ENCODE results near the gene BHLHE40.

The BHLHE40 gene

DNA sequence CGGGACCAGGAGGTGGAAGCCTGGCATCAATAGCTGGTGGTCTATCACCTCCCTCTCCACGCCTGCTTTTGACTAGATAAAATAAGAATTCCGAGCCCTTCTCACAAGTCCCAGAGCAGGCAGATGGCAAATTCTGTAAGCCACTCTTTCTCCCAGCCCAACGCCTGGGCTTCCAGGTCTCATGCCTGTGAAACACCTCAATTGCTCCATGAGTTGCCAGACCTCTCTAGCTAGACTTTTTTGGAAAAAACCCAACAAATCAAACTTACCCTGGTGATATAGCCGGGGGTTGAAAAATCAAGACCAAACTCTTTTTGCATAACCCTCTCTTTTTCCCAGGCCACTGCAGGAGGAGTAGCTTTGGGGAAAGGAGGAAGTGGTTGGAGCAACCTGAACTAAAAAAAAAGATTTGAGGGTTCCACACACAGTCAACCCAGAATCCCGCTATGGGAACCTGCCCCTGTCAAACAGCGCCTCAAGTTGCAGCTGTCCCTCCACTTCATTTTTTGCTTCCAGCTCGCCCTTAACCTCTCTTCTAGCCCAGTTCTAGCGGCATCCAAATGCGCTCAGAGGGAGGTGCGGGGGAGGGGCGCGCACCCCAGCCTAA, 7.0 kb downstream of the BHLHE40 start:
- H3K4me1 ChIP-seq (ENCODE audit: insufficient read depth, low read length): peaks cover 52% of the 10 kb centered on the region
- H3K27ac ChIP-seq (ENCODE audit: low read depth, low read length): peak overlapping the region; percentile 94
- H3K27me3 ChIP-seq (ENCODE audit: control insufficient read depth in 1 of 2, insufficient read depth in 2 of 2, low read length in 2 of 2): no peaks in the 10 kb centered on the region
- H3K4me3 ChIP-seq (ENCODE audit: low read depth in 1 of 2, low read length in 2 of 2): peak overlapping the region; percentile 36 to 58
- H3K9me3 ChIP-seq (ENCODE audit: low read length): no peaks in the 10 kb centered on the region
- H3K36me3 ChIP-seq (ENCODE audit: insufficient read depth, low read length): peaks cover 18% of the 10 kb centered on the region
- H3K9ac ChIP-seq (ENCODE audit: low read length): peak overlapping the region; percentile 78

DNA sequence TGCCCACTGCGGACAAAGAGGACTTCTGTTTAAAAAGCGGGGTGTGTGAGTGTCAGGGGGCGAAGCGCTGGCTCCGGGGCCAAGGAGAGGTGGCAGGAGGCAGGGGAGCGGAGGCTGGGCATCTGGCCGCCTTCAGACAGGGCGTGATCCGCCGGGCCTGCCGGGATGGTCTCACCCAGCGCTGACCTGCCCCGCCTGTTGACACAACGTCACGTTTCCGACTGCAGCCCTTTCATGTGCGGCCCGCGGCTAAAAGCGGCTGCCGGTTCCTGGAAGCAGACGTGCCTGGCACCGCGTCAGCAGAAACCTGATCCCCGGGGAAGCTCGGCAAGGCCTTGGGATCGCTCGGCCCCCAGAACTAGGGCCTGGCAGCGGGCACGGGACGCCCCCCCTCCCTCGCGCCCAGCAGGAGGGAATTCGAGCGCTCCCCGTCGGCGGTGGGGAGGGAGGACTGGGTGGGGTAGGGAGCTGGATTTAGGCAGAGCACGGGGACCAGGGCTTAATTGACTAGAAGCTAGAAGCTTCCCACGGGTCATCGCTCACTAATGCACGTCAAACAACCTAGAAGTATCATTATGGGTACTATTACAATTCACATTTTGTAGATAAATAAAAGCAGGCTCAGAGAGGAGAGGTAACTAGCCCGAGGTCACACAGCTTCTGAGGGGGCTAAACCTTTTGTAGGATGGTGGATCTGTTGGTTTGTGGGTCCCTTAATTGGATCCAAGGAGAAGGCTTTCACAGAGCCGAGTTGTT, 7.7 kb downstream of the BHLHE40 start:
- Histone ChIP-seq H3K4me3 (ENCODE audit: low read depth in 1 of 2, low read length in 2 of 2) (peak overlapping the region; percentile 36 to 58), H3K4me1 (ENCODE audit: insufficient read depth, low read length) (peaks cover 48% of the 10 kb centered on the region)

DNA sequence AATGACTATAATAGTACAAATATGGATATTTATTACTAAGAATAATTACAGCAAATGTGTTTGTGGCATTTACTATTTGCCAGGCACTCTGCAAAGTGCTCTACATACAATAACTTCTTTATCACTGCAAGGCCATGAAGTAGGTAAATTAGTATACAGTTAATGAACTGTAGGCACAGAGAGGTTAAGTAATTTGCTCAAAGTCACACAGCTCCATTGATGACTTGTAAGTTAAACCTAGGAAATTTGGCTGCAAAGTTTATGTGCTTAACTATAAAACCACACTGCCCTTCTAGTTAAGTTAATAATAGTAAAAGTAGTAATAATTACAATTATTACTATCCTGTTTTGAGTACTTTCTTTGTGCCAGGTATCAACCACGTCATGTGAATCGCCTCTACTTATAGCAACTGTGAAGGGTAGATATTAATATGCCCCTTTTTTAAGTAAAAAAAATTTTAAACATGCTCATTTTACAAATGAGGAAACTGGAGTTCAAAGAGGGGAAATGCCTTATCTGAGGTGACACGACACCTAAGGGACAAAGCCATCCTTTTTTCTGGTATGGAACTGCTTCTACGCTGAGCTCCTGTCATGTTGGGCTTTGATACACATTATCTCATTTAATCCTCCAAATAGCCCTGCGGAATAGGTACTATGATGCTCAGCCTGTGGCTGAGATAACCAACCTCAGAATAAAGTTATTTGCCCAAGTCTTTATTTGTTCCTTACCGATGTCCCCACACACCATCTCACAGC, 8.5 kb downstream of the BHLHE40 start:
- H3K9ac ChIP-seq (ENCODE audit: low read length): peak overlapping the region; percentile 78
- H3K27me3 ChIP-seq (ENCODE audit: control insufficient read depth in 1 of 2, insufficient read depth in 2 of 2, low read length in 2 of 2): no peaks in the 10 kb centered on the region
- H3K36me3 ChIP-seq (ENCODE audit: insufficient read depth, low read length): peaks cover 12% of the 10 kb centered on the region
- peak overlapping the region; percentile 94 for H3K27ac ChIP-seq (ENCODE audit: low read depth, low read length)
- H3K4me3 ChIP-seq (ENCODE audit: low read depth in 1 of 2, low read length in 2 of 2): peak overlapping the region; percentile 36 to 58
- peaks cover 43% of the 10 kb centered on the region for H3K4me1 ChIP-seq (ENCODE audit: insufficient read depth, low read length)
- H3K9me3 ChIP-seq (ENCODE audit: low read length): no peaks in the 10 kb centered on the region

More for the DNA sequence above, 7.7 kb downstream of the BHLHE40 start:
- Histone ChIP-seq H3K9ac (ENCODE audit: low read length) (peak overlapping the region; percentile 78), H3K27ac (ENCODE audit: low read depth, low read length) (peak overlapping the region; percentile 94), H3K27me3 (ENCODE audit: control insufficient read depth in 1 of 2, insufficient read depth in 2 of 2, low read length in 2 of 2) (no peaks in the 10 kb centered on the region), H3K9me3 (ENCODE audit: low read length) (no peaks in the 10 kb centered on the region), H3K36me3 (ENCODE audit: insufficient read depth, low read length) (peaks cover 18% of the 10 kb centered on the region)

DNA sequence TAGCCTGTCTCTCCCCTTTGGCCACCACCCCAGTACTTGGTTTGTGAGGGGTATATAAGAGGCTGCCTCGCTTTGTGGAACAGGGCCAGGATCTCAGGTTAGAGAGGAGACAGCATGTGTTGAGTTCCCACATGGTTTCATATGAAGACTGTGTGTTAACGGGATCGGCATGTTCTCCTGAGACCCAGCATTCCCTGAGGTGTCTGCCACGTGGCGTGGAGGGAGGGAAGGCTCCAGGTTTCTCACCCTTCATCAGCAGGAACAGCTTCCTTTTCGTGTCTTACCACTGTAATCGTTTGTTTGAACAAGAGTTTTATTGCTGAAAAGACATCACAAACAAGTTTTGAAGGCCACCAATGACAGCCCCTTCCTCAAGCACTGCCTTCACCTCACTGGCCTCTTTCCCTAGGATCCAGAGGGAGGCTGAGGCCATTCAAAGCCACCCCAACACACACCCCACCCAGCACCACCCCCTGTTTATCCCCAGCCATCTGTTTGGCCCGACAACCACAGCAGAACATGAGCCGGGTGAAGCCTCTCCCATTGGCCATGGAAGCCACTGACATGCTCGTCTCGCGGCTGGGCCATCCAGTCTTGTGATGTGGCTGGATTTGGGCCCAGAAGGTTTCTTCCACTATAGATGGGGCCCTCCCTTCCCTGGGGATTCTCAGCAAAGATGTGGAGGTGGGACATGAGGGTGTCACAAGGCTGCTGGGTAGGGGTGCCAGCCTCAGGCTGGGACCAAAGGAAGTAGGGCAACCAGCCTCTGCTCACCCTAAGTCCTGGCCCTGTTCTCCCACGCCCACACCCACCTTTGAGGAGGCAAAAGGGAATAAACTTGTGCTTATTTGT, 10.0 kb downstream of the BHLHE40 start:
- Histone ChIP-seq H3K9ac (ENCODE audit: low read length) (no peak overlapping the region), H3K27me3 (ENCODE audit: control insufficient read depth in 1 of 2, insufficient read depth in 2 of 2, low read length in 2 of 2) (no peaks in the 10 kb centered on the region), H3K36me3 (ENCODE audit: insufficient read depth, low read length) (no peaks in the 10 kb centered on the region), H3K4me1 (ENCODE audit: insufficient read depth, low read length) (peaks cover 33% of the 10 kb centered on the region), H3K9me3 (ENCODE audit: low read length) (no peaks in the 10 kb centered on the region), H3K4me3 (ENCODE audit: low read depth in 1 of 2, low read length in 2 of 2) (no peak overlapping the region), H3K27ac (ENCODE audit: low read depth, low read length) (peak overlapping the region; percentile 16)

DNA sequence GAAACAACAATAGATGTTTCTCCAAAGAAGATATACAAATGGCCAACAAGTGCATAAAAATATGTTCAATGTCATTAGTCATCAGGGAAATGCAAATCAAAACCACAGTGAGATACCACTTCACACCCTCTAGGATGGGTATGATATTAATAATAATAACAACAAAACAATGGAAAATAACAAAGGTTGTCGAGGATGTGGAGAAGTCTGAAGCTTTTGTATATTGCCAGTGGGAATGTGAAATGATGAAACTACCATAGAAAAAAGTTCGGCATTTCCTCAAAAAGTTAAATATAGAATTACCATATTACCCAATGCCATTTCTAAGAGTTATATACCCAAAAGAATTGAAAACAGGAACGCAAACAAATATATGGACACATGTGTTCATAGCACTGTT, 10.8 kb downstream of the BHLHE40 start:
- H3K9me3 ChIP-seq (ENCODE audit: low read length): no peaks in the 10 kb centered on the region
- no peaks in the 10 kb centered on the region for H3K36me3 ChIP-seq (ENCODE audit: insufficient read depth, low read length)
- H3K9ac ChIP-seq (ENCODE audit: low read length): no peak overlapping the region
- no peak overlapping the region for H3K27ac ChIP-seq (ENCODE audit: low read depth, low read length)
- no peaks in the 10 kb centered on the region for H3K27me3 ChIP-seq (ENCODE audit: control insufficient read depth in 1 of 2, insufficient read depth in 2 of 2, low read length in 2 of 2)
- peaks cover 34% of the 10 kb centered on the region for H3K4me1 ChIP-seq (ENCODE audit: insufficient read depth, low read length)
- no peak overlapping the region for H3K4me3 ChIP-seq (ENCODE audit: low read depth in 1 of 2, low read length in 2 of 2)

DNA sequence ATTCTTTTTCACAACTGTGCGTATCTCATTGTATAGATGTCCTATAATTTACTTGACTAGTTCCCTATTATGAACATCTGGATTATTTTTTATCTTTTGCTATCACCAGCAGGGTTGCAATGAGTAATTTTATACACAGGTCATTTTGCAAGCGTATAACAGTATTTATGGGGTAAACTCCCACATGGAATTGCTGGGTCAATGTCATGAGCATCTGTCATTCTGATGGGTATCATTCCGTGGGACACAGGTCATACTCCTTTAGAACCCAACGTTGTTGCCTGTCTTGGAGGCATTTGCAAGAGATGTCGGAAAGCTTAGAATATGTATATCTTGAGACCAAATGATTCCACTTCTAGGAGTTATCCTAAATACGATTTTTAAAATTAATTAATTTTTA, 12.9 kb downstream of the BHLHE40 start:
- peaks cover 22% of the 10 kb centered on the region for H3K4me1 ChIP-seq (ENCODE audit: insufficient read depth, low read length)
- no peaks in the 10 kb centered on the region for H3K9me3 ChIP-seq (ENCODE audit: low read length)
- no peak overlapping the region for H3K27ac ChIP-seq (ENCODE audit: low read depth, low read length)
- no peaks in the 10 kb centered on the region for H3K36me3 ChIP-seq (ENCODE audit: insufficient read depth, low read length)
- H3K9ac ChIP-seq (ENCODE audit: low read length): no peak overlapping the region
- no peak overlapping the region for H3K4me3 ChIP-seq (ENCODE audit: low read depth in 1 of 2, low read length in 2 of 2)
- H3K27me3 ChIP-seq (ENCODE audit: control insufficient read depth in 1 of 2, insufficient read depth in 2 of 2, low read length in 2 of 2): no peaks in the 10 kb centered on the region

DNA sequence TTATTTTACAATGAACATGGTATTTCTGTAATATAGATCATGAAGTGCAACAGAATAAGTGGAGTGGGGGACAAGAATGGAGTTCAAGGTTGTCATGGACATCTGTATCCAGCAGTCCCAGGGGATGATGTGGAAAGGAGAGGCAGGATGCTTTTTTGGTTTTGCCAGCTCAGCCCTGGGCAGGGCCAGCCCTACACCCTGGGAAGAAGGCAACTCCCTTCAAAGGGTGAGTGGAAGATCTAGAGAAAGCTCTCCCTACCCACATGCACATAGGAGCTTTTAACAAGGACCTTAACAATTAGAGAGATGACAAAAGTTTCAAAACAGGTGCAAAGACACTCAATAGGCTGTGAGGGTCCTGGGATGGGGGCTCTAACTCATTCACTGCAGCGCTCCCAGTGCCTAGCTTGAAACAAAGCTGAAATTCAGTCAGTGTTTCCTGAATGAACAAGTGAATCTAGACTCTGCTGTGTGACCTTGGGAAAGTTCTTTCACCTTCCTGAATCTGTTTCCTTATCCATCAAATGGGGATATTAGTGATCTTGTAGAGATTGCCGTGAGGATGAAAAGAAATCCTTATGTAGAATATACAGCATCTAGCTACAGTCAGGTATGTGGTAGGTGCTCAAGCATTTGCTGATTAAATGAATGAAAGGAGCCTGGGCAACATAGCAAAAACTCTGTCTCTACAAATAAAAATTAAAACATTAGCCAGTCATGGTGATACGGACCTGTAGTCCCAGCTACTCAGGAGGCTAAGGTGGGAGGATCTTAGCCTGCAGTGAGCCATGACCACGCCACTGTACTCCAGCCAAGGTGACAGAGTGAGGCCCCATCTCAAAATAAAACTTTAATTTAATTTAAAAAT, 14.3 kb downstream of the BHLHE40 start:
- Histone ChIP-seq H3K27ac (ENCODE audit: low read depth, low read length) (no peak overlapping the region), H3K4me1 (ENCODE audit: insufficient read depth, low read length) (peaks cover 16% of the 10 kb centered on the region), H3K9ac (ENCODE audit: low read length) (no peak overlapping the region), H3K36me3 (ENCODE audit: insufficient read depth, low read length) (no peaks in the 10 kb centered on the region), H3K27me3 (ENCODE audit: control insufficient read depth in 1 of 2, insufficient read depth in 2 of 2, low read length in 2 of 2) (no peaks in the 10 kb centered on the region), H3K4me3 (ENCODE audit: low read depth in 1 of 2, low read length in 2 of 2) (no peak overlapping the region), H3K9me3 (ENCODE audit: low read length) (no peaks in the 10 kb centered on the region)

DNA sequence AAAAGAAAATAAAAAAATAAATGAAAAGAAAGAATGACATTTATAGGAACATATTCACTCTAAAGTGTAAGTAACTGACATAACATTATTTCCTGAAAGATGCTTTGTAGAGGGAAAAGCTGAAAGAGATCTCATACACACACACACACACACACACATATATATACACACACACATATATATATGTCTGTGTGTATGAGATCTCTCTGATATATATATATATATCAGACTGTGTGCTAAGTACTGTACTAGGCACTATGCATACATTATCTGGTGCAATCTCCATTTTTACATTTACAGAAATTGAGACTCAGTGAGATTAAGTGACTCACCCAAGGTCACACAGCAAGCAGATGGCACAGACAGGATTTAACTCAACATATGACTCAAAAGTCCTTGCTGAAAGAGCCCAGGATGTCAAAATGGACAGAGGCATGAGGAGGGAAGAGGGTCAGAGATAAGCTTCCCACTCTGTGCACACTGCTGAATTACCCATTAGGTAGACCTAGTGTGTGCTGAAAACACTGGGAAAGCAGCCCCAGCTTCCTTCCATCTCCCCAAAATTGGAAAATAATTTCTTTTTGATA, 15.0 kb downstream of the BHLHE40 start:
- H3K36me3 ChIP-seq (ENCODE audit: insufficient read depth, low read length): no peaks in the 10 kb centered on the region
- no peak overlapping the region for H3K27ac ChIP-seq (ENCODE audit: low read depth, low read length)
- H3K4me1 ChIP-seq (ENCODE audit: insufficient read depth, low read length): peaks cover 9% of the 10 kb centered on the region
- no peaks in the 10 kb centered on the region for H3K27me3 ChIP-seq (ENCODE audit: control insufficient read depth in 1 of 2, insufficient read depth in 2 of 2, low read length in 2 of 2)
- no peak overlapping the region for H3K9ac ChIP-seq (ENCODE audit: low read length)
- H3K9me3 ChIP-seq (ENCODE audit: low read length): no peaks in the 10 kb centered on the region
- H3K4me3 ChIP-seq (ENCODE audit: low read depth in 1 of 2, low read length in 2 of 2): no peak overlapping the region

DNA sequence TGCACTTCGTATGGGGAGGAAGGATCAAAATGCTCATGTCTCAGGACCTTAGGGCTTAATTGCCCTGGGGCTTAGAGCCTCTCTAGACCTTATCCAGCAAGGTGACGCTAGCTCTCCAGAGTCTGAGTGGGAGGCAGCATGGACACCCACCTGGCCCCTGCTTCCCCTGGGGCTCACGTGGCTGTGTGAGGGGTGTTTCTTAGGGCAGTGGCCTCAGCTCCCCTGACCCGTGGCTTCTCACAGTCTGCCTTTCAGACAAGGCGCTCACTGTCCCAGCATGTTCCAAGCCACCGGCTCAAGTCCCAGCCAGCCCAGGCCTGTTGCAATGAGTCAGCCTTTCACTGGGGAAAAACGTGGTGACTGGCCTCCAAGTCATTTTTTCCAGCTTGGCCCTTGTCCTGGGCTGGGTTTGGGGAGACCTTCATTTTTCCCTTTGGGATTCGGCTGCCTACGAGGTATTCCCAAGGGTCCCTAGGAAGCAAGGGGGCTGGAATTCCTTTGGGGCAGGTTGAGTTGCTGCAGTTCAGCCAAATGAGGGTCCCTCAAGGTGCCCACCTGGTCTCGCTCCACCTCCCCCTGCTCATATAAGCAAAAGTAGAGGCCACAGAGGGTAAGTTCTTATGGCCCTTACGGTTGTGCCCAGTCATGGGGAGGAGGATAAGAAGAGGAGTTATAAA, 15.7 kb downstream of the BHLHE40 start:
- no peak overlapping the region for H3K4me3 ChIP-seq (ENCODE audit: low read depth in 1 of 2, low read length in 2 of 2)
- H3K27ac ChIP-seq (ENCODE audit: low read depth, low read length): peak overlapping the region; percentile 17
- H3K9me3 ChIP-seq (ENCODE audit: low read length): no peaks in the 10 kb centered on the region
- H3K4me1 ChIP-seq (ENCODE audit: insufficient read depth, low read length): peaks cover 5% of the 10 kb centered on the region
- H3K27me3 ChIP-seq (ENCODE audit: control insufficient read depth in 1 of 2, insufficient read depth in 2 of 2, low read length in 2 of 2): no peaks in the 10 kb centered on the region
- H3K9ac ChIP-seq (ENCODE audit: low read length): no peak overlapping the region
- no peaks in the 10 kb centered on the region for H3K36me3 ChIP-seq (ENCODE audit: insufficient read depth, low read length)
